Smooth muscle cell (in vitro differentiated cells): ENCODE measurements around the gene GADD45G. TPM values are rescaled to one million over a fixed set of nuclear protein-coding genes. Genes with fewer than 3 reads are reported as not detected.
A peak's percentile ranks its signal among the peaks of the same experiment; 100 is the strongest.

Source experiments
- DNase-seq: peaks from one replicate; lab custom pipeline; 2025; ENCODE audit not compliant: unreplicated experiment; lab: John Stamatoyannopoulos, UW
- H2AFZ ChIP-seq: fragments of 200-600 bp; sonication (generic); 2 replicates; pipeline ENCODE4 v1.6.0; 2016; ENCODE audit warnings: antibody characterized with exemption, low read depth, mild to moderate bottlenecking
- H3F3A ChIP-seq: fragments of 200-600 bp; sonication (generic); 2 replicates; pipeline ENCODE4 v1.6.0; 2017; ENCODE audit warnings: antibody characterized with exemption, low read depth
- H3K27ac ChIP-seq: fragments of 200-600 bp; sonication (generic); 2 replicates; pipeline ENCODE4 v1.5.1; 2016; ENCODE audit warnings: low read depth, mild to moderate bottlenecking
- H3K27me3 ChIP-seq: fragments of 200-600 bp; sonication (generic); 2 replicates; pipeline ENCODE4 v1.6.1; 2016; ENCODE audit warnings: low read depth, mild to moderate bottlenecking
- H3K36me3 ChIP-seq: fragments of 200-600 bp; sonication (generic); 2 replicates; pipeline ENCODE4 v1.5.1; 2016; ENCODE audit warnings: low read depth
- H3K4me1 ChIP-seq: fragments of 200-600 bp; sonication (generic); 2 replicates; pipeline ENCODE4 v1.5.1; 2016; ENCODE audit warnings: low read depth
- H3K4me2 ChIP-seq: fragments of 200-600 bp; sonication (generic); 2 replicates; pipeline ENCODE4 v1.6.0; 2016; ENCODE audit warnings: mild to moderate bottlenecking
- H3K4me3 ChIP-seq: fragments of 200-600 bp; sonication (generic); 2 replicates; pipeline ENCODE4 v1.5.1; 2016; ENCODE audit warnings: mild to moderate bottlenecking
- H3K79me2 ChIP-seq: fragments of 200-600 bp; sonication (generic); 2 replicates; pipeline ENCODE4 v1.6.0; 2016; ENCODE audit warnings: low read depth, mild to moderate bottlenecking
- H3K9ac ChIP-seq: fragments of 200-600 bp; sonication (generic); 2 replicates; pipeline ENCODE4 v1.6.0; 2016; ENCODE audit warnings: low read depth
- H3K9me3 ChIP-seq: fragments of 200-600 bp; sonication (generic); replicated peaks from 2 replicates; pipeline ENCODE4 v1.5.1; 2016; ENCODE audit warnings: low read depth
- H4K20me1 ChIP-seq: fragments of 200-600 bp; sonication (generic); 2 replicates; pipeline ENCODE4 v1.6.0; 2016; ENCODE audit warnings: low read depth
- WGBS: methylation state at CpG from one replicate; pipeline ENCODE4 v1.1.7; 2016; ENCODE audit warnings: low lambda C conversion rate; 5-methylcytosine and 5-hydroxymethylcytosine counted together
- polyA plus RNA-seq: library from polyadenylated mRNA; unstranded; fragments of >200 nt; fragmentation: Nextera tagmentation; extraction: Ambion mirVana; gene quantifications from 2 replicates; pipeline ENCODE4 v1.2.1, GENCODE V29; 2016
- total RNA-seq: library from RNA; depleted of rRNA; stranded (reverse); fragments of >200 nt; gene quantifications from 2 replicates; pipeline ENCODE4 v1.2.3, GENCODE V29; 2014
- TF ChIP-seq, protein P1 (sequence below): fragments of 200-600 bp; sonication (generic); IDR thresholded peaks from 2 replicates; pipeline ENCODE4 v1.5.1; 2017; ENCODE audit warnings: borderline replicate concordance, mild to moderate bottlenecking, antibody characterized with exemption; ENCODE audit not compliant: insufficient read depth, poor library complexity, severe bottlenecking

The GADD45G gene
- total and polyA plus RNA-seq, 2 experiments from 2014 or later, result 6.9 to 10.7 TPM

DNA sequence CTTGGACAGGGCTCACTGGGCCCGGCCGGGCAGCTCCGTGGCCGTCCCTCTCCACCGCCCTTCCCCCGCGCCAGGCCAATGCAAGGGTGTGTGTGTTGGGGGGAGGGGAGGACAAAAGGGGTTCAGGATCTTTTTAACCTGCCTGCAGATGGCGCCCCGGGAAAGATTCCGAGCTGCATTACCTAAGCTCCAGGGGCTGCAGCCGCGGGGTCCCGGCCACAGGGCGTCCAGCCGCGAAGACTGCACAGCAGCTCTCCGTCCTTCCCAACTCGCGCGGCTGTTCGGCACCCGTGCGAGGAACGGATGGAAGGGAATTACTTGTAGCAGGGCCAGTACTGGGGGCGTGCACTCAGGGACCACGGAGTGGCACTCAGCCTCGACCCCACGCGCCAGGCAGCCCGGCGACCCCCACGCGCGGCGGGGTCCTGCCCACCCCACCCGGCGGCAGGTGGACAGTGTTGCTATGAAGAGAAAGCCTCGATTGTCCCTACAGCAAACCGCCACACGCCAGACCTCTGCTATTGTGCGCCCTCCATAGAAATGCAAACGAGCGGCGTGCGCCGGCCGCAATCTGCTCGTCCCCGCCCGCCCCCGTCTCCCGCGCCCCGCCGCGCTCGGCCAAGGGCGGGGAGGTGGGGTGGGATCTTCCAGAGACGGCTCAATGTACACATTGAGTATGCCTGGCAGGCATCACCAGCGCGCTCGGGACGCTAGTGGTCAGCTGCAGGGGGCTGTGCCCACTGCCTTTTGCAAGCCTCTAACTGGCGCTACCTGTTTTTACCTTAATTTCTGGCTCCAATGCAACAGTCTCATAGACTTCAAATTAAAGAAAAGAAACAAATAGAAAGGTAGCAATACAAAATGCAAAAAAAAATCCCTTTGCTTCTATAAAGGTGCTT is 796 bp upstream of the GADD45G start:
- H3K9ac ChIP-seq, result no peak overlapping the region
- peak overlapping the region; percentile 62 for H3K4me3 ChIP-seq
- H3K4me2 ChIP-seq, result peak overlapping the region; percentile 96
- H3K27me3 ChIP-seq, result no peaks in the 10 kb centered on the region
- H3K4me1 ChIP-seq, result peaks cover 28% of the 10 kb centered on the region
- H3K27ac ChIP-seq, result no peak overlapping the region
- under 1% methylated on average over 46 of the region's 64 CpGs for WGBS
- H3K36me3 ChIP-seq, result no peaks in the 10 kb centered on the region
- H3K9me3 ChIP-seq, result no peaks in the 10 kb centered on the region
- DNase-seq, result peak; percentile 44
- peaks cover 7% of the 10 kb centered on the region for H3F3A ChIP-seq
- peaks cover 6% of the 10 kb centered on the region for H4K20me1 ChIP-seq
- TF ChIP-seq, protein P1, sequence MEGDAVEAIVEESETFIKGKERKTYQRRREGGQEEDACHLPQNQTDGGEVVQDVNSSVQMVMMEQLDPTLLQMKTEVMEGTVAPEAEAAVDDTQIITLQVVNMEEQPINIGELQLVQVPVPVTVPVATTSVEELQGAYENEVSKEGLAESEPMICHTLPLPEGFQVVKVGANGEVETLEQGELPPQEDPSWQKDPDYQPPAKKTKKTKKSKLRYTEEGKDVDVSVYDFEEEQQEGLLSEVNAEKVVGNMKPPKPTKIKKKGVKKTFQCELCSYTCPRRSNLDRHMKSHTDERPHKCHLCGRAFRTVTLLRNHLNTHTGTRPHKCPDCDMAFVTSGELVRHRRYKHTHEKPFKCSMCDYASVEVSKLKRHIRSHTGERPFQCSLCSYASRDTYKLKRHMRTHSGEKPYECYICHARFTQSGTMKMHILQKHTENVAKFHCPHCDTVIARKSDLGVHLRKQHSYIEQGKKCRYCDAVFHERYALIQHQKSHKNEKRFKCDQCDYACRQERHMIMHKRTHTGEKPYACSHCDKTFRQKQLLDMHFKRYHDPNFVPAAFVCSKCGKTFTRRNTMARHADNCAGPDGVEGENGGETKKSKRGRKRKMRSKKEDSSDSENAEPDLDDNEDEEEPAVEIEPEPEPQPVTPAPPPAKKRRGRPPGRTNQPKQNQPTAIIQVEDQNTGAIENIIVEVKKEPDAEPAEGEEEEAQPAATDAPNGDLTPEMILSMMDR, result peak; percentile 42
- no peak overlapping the region for H2AFZ ChIP-seq
- no peaks in the 10 kb centered on the region for H3K79me2 ChIP-seq

DNA sequence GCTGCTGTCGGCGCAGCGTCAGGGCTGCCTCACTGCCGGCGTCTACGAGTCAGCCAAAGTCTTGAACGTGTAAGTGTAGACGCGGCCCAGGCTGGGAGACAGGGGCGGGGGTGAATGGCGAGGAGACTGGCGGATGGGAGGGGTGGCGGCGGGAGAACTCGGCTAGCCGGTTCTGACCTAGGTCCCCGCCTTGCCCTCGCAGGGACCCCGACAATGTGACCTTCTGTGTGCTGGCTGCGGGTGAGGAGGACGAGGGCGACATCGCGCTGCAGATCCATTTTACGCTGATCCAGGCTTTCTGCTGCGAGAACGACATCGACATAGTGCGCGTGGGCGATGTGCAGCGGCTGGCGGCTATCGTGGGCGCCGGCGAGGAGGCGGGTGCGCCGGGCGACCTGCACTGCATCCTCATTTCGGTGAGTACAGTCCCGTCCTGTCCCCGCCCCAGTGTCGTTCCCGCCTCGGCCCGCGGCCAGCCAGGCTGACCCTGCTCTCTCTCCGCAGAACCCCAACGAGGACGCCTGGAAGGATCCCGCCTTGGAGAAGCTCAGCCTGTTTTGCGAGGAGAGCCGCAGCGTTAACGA is 745 bp downstream of the GADD45G start:
- no peaks in the 10 kb centered on the region for H3K79me2 ChIP-seq
- no peaks in the 10 kb centered on the region for H3K27me3 ChIP-seq
- peak; percentile 48 for DNase-seq
- peak overlapping the region; percentile 85 for H3K27ac ChIP-seq
- peak overlapping the region; percentile 49 for H2AFZ ChIP-seq
- TF ChIP-seq, protein P1, result no peak
- H3K4me1 ChIP-seq, result peaks cover 28% of the 10 kb centered on the region
- H3K9ac ChIP-seq, result peak overlapping the region; percentile 56
- WGBS, result 1% methylated on average over 49 of the region's 57 CpGs
- H3K4me2 ChIP-seq, result peak overlapping the region; percentile 96
- peaks cover 7% of the 10 kb centered on the region for H3F3A ChIP-seq
- no peaks in the 10 kb centered on the region for H3K9me3 ChIP-seq
- peaks cover 6% of the 10 kb centered on the region for H4K20me1 ChIP-seq
- peak overlapping the region; percentile 62 for H3K4me3 ChIP-seq
- H3K36me3 ChIP-seq, result no peaks in the 10 kb centered on the region

DNA sequence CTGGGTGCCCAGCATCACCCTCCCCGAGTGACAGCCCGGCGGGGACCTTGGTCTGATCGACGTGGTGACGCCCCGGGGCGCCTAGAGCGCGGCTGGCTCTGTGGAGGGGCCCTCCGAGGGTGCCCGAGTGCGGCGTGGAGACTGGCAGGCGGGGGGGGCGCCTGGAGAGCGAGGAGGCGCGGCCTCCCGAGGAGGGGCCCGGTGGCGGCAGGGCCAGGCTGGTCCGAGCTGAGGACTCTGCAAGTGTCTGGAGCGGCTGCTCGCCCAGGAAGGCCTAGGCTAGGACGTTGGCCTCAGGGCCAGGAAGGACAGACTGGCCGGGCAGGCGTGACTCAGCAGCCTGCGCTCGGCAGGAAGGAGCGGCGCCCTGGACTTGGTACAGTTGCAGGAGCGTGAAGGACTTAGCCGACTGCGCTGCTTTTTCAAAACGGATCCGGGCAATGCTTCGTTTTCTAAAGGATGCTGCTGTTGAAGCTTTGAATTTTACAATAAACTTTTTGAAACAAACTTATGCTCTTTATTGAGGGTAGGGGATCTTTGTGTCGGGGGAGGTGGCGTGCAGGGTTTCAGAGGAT is 1.3 kb downstream of the GADD45G start:
- Histone ChIP-seq H3K9ac (peak overlapping the region; percentile 56), H3K36me3 (no peaks in the 10 kb centered on the region), H3K9me3 (no peaks in the 10 kb centered on the region), H3F3A (peaks cover 7% of the 10 kb centered on the region), H3K27ac (peak overlapping the region; percentile 85), H3K27me3 (no peaks in the 10 kb centered on the region), H2AFZ (peak overlapping the region; percentile 14), H3K79me2 (no peaks in the 10 kb centered on the region), H3K4me1 (peaks cover 28% of the 10 kb centered on the region), H3K4me2 (peak overlapping the region; percentile 96), H3K4me3 (peak overlapping the region; percentile 62), H4K20me1 (peaks cover 6% of the 10 kb centered on the region)
- TF ChIP-seq, protein P1, result no peak
- WGBS, result 2% methylated on average over 32 of the region's 40 CpGs
- peak; percentile 52 for DNase-seq
